Prostate gland (tissue), 2 donors: ENCODE results near the gene TANC1. TPM values are rescaled to one million over a fixed set of nuclear protein-coding genes. Genes with fewer than 3 reads are reported as not detected.

Experiments
- DNase-seq: peaks from one replicate; pipeline ENCODE4 v3.0.0-alpha.2; 2019; ENCODE audit warnings: low spot score
- H3K27ac ChIP-seq, 2 donors: fragments of 200-600 bp; sonication (generic); 2 replicates each; pipeline ENCODE4 v1.5.1; 2017 to 2019
- H3K27me3 ChIP-seq: fragments of 200-600 bp; sonication (generic); replicated peaks from 2 replicates; pipeline ENCODE4 v1.5.1; 2019; ENCODE audit not compliant: insufficient read depth
- H3K36me3 ChIP-seq, 2 donors: fragments of 200-600 bp; sonication (generic); 1 replicate in 1 of 2; 2 replicates in 1 of 2; pipeline versions ENCODE4 v1.5.1 to v1.8.1; 2017 to 2019
- H3K4me1 ChIP-seq: fragments of 200-600 bp; sonication (generic); replicated peaks from 2 replicates; pipeline ENCODE4 v1.5.1; 2019
- H3K4me3 ChIP-seq, 2 donors: fragments of 200-600 bp; sonication (generic); 2 replicates each; pipeline ENCODE4 v1.5.1; 2017 to 2019
- H3K9me3 ChIP-seq: fragments of 200-600 bp; sonication (generic); 2 replicates; pipeline ENCODE4 v1.5.1; 2017
- POLR2A ChIP-seq: fragments of 450-650 bp; IDR thresholded peaks from one replicate; pipeline ENCODE4 v1.6.1; 2016; ENCODE audit warnings: antibody characterized with exemption, mild to moderate bottlenecking
- POLR2AphosphoS5 ChIP-seq: sonication (generic); formaldehyde crosslinking; IDR thresholded peaks from one replicate; pipeline ENCODE4 v1.6.1; 2017; ENCODE audit warnings: antibody characterized with exemption
- WGBS: methylation state at CpG from one replicate; pipeline ENCODE4 v1.1.5; 2018; 5-methylcytosine and 5-hydroxymethylcytosine counted together
- intact Hi-C: fragments of 100-400 bp; cut with DNase I; formaldehyde crosslinking; loops from one replicate; pipeline ENCODE4 v1.14.2; 2022
- total RNA-seq, 2 donors: library from RNA; depleted of rRNA; stranded (reverse); fragments of >200 nt; gene quantifications; one replicate each; pipeline ENCODE4 v1.1.0, GENCODE V29; 2016
- TF ChIP-seq, protein P1 (sequence below), 4 experiments: fragments of 200-600 bp in 2 of 4; fragments of 450-650 bp in 2 of 4; sonication (generic) in 2 of 4; IDR thresholded peaks; 1 replicate in 3 of 4; 2 replicates in 1 of 4; pipeline ENCODE4 v1.5.1; 2016 to 2019; ENCODE audit warnings: antibody characterized with exemption in 4 of 4, mild to moderate bottlenecking in 2 of 4, moderate library complexity in 2 of 4

TANC1 gene
- total RNA-seq, 2 donors from 2014 or later, result 33.5 to 39.7 TPM

DNA sequence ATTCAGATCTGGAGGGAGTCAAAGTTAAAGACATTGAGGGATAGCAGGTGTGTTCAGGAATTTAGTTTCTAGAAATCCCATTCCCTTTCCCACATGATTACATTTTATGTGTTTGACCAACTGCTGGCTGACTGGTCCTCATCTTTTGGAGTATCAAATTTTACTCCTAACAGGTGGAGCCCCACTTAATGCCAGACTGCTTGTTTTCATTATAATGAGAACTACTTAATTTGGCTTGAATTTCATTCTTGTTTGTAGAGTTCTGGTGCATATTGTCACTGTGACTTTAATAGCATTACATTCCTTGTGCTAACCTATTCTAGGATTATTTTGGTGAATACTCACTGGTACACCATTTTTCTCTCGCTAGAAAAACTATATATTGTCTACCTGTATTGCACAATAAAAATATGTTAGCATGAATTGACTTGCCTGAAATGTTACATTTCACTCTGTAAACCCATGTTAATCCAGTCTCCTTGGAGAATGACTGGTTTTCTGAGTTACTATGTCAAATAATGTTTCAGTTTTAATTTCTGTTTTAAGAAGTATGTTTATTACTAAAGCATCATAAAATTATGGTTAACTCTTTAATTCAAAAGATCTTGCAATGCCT, 98.2 kb downstream of the TANC1 start:
- H3K9me3 ChIP-seq, result no peaks in the 10 kb centered on the region
- H3K27ac ChIP-seq, result no peak overlapping the region
- WGBS, result 31% methylated on average over 1 of the region's 1 CpG
- no peaks in the 10 kb centered on the region for H3K36me3 ChIP-seq
- peak; percentile 15 for TF ChIP-seq POLR2AphosphoS5
- TF ChIP-seq, protein P1, sequence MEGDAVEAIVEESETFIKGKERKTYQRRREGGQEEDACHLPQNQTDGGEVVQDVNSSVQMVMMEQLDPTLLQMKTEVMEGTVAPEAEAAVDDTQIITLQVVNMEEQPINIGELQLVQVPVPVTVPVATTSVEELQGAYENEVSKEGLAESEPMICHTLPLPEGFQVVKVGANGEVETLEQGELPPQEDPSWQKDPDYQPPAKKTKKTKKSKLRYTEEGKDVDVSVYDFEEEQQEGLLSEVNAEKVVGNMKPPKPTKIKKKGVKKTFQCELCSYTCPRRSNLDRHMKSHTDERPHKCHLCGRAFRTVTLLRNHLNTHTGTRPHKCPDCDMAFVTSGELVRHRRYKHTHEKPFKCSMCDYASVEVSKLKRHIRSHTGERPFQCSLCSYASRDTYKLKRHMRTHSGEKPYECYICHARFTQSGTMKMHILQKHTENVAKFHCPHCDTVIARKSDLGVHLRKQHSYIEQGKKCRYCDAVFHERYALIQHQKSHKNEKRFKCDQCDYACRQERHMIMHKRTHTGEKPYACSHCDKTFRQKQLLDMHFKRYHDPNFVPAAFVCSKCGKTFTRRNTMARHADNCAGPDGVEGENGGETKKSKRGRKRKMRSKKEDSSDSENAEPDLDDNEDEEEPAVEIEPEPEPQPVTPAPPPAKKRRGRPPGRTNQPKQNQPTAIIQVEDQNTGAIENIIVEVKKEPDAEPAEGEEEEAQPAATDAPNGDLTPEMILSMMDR (IDR thresholded peaks at IDR 0.05), result no peak
- no peak for DNase-seq
- intact Hi-C loops, result no loop called here
- H3K4me3 ChIP-seq, result no peak overlapping the region
- no peaks in the 10 kb centered on the region for H3K27me3 ChIP-seq
- peaks cover 18% of the 10 kb centered on the region for H3K4me1 ChIP-seq

DNA sequence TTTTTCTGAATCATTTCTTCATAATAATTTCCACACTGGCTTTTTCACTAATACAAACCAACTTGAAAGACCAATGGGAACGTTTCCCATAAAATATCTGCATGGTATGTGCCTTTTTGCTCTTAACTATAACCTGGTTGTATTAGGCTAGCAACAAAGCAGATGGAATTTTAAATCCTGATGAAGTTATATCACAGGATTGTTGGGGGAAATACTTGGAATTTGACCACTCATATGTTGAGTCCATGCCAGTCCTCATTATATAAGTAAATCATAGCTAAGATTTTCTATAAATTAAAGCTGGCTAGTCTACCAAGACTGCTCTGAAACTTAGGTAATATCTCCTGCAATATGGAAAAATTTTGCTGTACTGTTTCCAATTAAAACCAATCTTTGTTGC, 99.5 kb downstream of the TANC1 start:
- Histone ChIP-seq H3K27me3 (no peaks in the 10 kb centered on the region), H3K4me3 (no peak overlapping the region), H3K36me3 (no peaks in the 10 kb centered on the region), H3K9me3 (no peaks in the 10 kb centered on the region), H3K4me1 (peaks cover 18% of the 10 kb centered on the region), H3K27ac (no peak overlapping the region)
- DNase-seq, result no peak
- TF ChIP-seq, protein P1 (IDR thresholded peaks at IDR 0.05), result no peak
- no peak for TF ChIP-seq POLR2A
- no peak for TF ChIP-seq POLR2AphosphoS5
- intact Hi-C loops, result no loop called here
- 54% methylated on average over 1 of the region's 1 CpG for WGBS

GRCh38 chr2:159069229-159069628, 100.8 kb downstream of the TANC1 start:
- intact Hi-C loops, result no loop called here
- peaks cover 17% of the 10 kb centered on the region for H3K4me1 ChIP-seq

GRCh38 chr2:159070235-159070634, 101.8 kb downstream of the TANC1 start:
- Histone ChIP-seq H3K4me3 (no peak overlapping the region), H3K27me3 (no peaks in the 10 kb centered on the region), H3K27ac (no peak overlapping the region), H3K4me1 (peaks cover 7% of the 10 kb centered on the region), H3K36me3 (no peaks in the 10 kb centered on the region), H3K9me3 (no peaks in the 10 kb centered on the region)
- WGBS, result 79% methylated on average over 2 of the region's 2 CpGs
- TF ChIP-seq POLR2A (no peak), POLR2AphosphoS5 (no peak)
- TF ChIP-seq, protein P1 (IDR thresholded peaks at IDR 0.05), result no peak
- intact Hi-C loops, result no loop called here
- no peak for DNase-seq

More at GRCh38 chr2:159069229-159069628, 100.8 kb downstream of the TANC1 start:
- DNase-seq, result no peak
- H3K27ac ChIP-seq, result no peak overlapping the region
- H3K27me3 ChIP-seq, result no peaks in the 10 kb centered on the region
- no peak overlapping the region for H3K4me3 ChIP-seq
- WGBS, result 65% methylated on average over 2 of the region's 2 CpGs
- no peaks in the 10 kb centered on the region for H3K9me3 ChIP-seq
- no peaks in the 10 kb centered on the region for H3K36me3 ChIP-seq
- no peak for TF ChIP-seq POLR2A
- TF ChIP-seq, protein P1 (IDR thresholded peaks at IDR 0.05), result no peak
- TF ChIP-seq POLR2AphosphoS5, result no peak

DNA sequence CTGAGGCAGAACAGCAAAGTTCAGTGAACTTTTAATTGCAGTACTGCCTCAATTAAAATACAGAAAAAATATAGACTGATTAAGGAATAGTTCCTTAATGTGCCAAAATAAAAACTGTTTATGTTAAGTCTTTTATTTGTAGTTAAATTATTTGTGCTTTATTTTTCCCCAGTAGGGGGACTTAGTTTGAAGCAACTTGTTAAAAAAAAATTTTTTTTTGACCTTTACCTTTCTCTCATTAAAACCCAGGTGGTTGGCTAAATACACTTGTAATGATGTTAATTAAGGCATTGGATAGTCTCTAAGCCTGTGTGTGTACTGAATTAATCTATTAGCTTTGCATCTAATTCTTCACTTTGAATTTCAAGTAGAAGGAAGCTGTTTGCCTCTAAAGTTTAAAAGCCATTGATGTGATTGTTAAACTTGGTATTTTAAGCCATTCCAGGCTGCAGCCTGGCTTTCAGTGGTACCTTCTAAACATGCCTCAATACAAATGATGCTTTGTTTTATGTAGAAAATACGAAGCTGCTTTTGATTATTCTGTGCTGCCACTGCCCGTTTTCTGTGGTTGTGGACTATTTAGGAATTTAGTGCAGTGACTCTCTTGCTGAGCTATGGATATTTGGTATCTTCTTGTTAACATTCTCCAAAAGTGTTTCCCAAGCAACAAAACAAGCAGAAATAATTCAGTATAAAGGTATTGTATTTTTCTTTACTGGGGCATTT, 102.9 kb downstream of the TANC1 start:
- Histone ChIP-seq H3K4me1 (no peaks in the 10 kb centered on the region), H3K4me3 (no peak overlapping the region), H3K36me3 (no peaks in the 10 kb centered on the region), H3K9me3 (no peaks in the 10 kb centered on the region), H3K27ac (no peak overlapping the region), H3K27me3 (no peaks in the 10 kb centered on the region)
- 59% methylated on average over 2 of the region's 2 CpGs for WGBS
- TF ChIP-seq, protein P1 (IDR thresholded peaks at IDR 0.05), result no peak
- TF ChIP-seq POLR2A (no peak), POLR2AphosphoS5 (no peak)
- DNase-seq, result no peak
- intact Hi-C loops, result no loop called here
